NCI-H446 (cell line): Measurements from ENCODE around the gene DLK2.
A peak's percentile ranks its signal among the peaks of the same experiment; 100 is the strongest.
"Not testable (repeated sequence)": the region's sequence is repeated elsewhere in the genome, so short reads cannot be mapped to it uniquely, and the experiment has no call there.

Experiments used
- DNase-seq, 2 experiments: peaks; one replicate each; lab custom pipeline; 2025; lab: John Stamatoyannopoulos, UW

Gene DLK2

DNA sequence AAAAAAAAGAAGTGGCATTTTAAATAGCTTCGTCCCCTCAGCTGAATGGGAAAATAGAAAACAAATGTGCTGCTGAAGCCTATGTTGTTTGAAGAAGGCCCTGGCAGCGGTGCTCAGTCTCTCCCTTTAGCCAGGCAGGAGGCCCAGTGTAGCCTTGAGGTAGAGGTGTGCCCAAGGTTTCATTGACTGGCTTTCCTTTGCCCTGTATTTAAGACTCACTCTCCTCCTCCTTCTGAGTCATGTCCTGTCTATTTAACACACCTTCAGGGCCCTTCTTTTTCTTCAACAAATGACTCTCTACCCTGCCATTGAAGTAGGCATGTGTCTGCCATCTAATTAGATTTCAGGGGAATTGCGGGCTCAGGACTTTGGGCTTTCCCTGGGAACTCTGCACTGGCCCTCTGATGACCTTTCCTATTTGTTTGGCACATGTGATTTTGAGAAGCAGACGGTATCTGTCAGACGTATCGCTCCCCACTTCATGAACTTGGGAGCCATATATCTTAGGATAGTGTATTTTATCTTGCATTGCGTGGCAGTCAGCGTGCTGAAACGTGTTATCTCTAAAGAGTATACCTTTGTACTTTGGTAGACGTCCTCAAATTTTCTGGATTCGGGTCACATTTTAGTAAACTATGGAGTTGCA, 26.4 kb upstream of the DLK2 start:
- no peak for DNase-seq

DNA sequence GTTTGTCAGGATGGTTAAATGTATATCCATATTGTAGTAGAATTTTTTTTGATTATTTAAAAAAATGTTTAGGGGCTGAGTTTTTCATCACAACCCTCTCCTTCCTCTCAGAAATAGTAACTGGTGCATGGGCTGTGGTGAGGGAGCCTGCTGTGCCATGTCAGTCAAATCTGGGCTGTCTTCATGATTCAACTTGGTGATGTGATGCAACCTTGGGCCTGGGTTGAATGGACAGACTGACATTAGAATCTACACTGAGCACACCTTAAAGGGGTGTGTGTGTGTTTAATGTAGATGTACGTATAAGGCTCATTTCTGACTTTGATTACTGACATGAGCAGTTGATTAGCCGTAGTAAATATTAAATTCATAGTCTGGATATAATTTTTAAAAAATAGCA, 25.7 kb upstream of the DLK2 start:
- no peak for DNase-seq

DNA sequence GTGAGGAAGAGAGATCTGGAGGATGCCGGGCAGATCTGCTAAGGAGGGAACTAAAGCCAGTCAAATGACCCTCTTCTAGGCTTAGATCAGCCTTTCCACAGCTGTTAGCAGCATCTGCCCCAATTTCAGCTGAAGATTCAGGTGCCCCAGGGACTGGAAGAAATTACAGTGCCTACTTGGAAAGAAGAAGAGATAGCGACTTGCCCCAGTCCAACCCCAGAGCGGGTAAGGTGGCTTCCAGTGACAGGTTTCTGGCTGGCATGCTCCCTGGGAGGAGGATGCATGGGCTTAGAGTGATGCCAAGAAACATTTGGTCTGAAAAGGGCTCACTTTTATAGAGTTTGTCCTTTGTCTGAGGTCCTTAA, 22.6 kb upstream of the DLK2 start:
- DNase-seq: no peak

DNA sequence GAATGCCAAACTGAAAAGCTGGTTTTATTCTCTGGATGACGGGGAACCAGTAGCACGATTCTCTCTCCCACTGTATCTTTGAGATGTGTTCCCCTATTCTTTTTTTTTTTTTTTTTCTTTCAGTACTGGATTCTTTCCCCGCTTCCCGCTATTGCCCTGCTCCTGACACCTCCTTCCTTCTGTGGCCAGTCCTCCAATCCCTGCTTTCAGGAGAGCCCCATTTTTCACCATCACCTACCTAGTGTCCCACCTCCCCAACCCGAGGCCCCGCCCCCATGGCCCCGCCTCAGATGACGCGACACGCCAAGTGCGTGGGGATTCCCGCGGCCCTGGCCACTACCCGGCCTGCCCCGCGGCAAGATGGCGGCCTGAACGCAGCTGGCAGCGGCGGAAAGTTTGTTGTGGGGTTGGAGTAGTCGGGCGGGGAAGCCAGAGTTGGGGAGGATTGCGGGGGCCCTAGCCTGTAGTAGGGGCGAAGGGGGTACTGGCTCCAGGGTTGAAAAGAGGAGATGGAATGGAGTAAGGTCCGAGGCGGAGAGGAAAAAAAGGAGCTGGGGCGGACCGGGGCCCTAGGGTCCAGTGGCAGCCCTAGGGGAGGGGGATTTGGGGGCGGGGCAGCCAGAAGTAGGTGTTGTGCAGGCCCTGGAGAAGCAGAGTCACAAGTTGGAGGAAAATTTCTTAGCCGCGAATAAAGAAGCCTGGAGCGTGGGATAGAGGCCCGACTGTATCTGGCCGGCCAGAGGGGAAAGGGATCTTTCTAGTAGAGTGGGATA, 22.1 kb upstream of the DLK2 start, which contains the start of gene TJAP1:
Gene TJAP1 (plus strand): TSS at position 336 of the 773 bp plus-strand sequence. CDS start 21,432 bp downstream, outside the sequence.
- DNase-seq: peak; percentile 85 to 93

DNA sequence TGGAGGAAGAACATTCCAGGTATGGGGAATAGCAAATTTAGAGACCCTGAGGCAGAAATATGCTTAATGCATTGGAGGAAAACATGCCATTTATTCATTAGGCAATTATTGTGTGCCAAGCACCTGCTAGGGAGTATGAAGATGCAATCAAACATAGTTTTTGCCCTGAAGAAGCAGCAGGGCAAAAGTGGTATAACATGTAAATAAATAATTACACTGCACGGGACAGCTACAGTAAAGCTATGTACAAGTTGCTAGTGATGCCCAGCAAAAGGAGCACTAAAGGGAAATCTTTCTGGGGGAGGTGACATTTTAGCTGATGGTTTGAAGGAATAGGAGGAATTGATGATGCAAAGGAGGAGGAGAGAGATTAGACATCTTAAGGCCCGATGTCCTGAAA, 21.4 kb upstream of the DLK2 start:
- no peak for DNase-seq

DNA sequence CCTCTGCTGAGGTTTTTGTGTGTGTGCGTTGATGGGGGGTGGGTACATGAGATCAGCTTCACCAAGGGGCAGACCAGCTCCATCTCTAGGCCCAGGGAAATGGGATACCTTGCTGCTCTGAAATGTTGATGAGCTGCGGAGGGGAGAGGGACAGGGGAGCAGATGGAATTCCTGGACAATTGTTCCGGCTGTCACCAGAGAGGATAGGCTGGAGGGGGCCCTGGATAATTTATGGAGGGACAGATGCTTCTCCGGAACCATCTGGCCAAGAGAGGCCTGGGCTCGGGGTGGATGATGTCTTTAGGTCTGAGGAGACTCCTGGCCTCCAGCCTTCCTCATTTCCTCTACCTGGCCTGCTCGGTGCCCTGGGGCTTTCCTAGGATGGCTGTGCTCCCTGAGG, 20.2 kb upstream of the DLK2 start:
- DNase-seq: peak in 1 of 2 experiments; percentile 17

DNA sequence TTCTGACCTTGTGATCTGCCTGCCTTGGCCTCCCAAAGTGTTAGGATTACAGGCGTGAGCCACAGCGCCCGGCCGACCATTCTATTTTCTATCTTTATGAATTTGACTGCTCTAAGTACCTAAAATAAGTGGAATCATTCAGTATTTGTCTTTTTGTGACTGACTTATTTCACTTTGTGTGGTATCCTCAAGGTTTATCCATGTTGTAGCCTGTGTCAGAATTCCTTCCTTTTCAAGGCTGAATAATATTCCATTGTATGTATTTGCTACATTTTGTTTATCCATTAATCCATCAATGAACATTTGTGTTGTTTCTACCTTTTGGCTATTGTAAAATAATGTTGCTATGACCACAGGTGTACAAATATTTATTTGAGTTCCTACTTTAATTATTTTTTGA, 17.2 kb upstream of the DLK2 start:
- no peak for DNase-seq

DNA sequence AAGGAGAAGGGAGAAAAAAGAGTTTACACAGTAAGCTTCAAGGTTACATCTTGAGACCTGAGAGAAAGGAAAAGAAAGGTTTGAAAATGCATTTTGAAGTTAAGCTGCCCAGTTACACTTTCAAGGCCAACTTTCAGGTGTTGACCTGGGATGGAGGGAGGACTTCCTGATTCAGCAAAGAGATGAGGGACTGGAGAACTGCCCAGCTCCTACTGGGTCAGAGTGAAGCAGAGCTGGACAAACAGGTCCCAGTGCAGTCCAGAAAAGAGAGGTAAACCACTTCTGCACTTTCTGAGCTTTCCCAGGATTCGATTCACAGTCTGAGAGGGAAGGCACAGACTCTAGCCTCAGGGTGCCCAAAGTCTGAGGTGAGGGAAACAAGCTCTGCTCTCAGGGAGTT, 16.1 kb upstream of the DLK2 start:
- no peak for DNase-seq

DNA sequence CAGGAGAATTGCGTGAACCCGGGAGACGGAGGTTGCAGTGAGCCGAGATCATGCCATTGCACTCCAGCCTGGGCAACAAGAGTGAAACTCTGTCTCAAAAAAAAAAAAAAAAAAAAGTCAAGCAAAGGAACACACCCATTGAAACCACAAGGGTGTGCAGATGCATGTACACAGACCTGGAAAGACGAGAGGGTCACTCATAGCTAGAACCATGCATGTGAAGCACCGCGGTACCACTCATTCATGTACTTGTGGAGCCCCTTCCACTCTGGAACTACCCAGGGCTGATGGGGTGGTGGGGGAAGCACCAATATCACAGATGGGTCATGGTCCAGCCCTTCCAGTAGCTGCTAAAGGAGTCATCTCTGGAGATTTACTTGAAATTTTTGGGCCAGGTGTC, 14.6 kb upstream of the DLK2 start:
- DNase-seq: no peak

DNA sequence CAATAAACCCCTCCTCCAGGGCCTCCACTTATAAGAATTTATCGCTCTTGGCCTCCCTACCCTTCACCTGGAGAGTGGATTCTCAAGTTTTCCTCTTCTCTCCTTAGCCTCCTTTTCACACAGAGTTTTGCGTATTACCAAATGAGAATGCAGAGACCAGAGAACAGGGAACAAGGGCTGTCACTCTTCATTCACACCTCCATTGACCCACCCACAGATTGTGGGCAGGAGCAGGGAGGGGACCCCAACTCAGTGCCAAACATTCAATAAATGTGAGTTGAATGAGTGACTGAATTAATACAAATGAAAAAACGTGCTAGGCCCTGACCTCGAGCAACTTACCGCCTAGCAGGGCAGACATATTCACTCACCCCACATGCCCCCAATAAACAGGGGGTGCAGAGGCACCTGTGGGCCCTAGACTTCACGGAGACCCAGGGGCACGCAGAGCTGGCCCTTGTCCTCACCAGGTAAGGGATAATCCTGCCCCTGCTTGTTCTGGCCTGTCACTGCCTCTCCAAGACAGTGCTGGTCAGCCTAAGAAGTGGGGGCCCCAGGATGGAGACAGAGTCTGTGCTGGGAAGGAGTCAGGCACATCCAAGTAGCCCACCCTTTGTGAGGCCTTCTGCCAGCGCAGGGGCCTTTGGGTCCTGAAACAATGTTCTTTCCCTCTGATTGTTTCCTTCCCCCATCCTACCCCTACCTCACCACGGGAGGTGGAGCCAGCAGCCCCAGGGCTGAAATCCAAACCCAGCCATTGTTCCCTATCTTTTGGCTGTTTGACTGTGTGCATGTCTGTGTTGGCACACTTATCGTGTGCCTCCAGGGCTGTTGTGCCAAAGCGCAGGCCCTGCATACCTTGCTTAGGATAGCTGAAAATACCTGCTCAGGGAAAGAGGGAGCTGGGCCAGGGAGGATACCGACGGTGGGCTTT, 13.7 kb upstream of the DLK2 start:
- no peak for DNase-seq

DNA sequence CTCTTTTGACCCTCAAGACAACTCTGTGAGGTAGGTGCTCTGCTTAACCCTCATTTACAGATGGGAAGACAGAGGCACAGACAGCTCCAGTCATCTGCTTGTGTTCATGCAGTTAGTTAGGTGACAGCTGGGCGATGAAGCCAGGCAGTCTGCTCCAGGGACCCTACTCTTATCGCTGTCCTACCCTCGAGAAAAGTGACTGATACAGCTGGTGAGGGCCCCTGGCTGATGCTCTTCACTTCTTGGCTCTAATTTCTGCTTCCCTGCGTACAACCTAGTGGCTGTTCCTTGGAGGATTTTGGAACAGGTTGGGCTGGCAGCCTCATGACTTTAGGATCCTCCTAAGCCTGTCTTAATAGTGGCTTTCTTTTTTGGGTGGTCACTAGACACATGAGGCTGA, 12.9 kb upstream of the DLK2 start:
- no peak for DNase-seq

DNA sequence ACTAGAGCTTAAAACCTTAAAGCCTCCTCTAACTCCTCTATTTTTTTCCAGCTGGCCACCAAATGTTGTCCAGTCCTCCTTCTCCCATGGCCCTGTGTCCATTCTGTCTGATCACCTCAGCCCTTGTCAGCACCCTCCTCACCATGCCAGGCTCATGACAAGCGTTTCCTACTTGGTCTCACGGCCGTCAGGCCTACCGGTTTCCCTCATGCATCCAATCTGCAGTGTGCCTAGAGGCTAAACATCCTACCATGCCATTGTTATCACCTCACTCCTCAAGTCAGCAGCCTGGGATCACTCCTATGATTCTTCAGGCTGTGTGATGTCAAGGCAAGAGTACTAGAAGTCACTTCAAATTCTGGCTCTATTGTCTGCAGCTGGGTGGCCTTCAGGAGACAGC, 12.4 kb upstream of the DLK2 start:
- no peak for DNase-seq

DNA sequence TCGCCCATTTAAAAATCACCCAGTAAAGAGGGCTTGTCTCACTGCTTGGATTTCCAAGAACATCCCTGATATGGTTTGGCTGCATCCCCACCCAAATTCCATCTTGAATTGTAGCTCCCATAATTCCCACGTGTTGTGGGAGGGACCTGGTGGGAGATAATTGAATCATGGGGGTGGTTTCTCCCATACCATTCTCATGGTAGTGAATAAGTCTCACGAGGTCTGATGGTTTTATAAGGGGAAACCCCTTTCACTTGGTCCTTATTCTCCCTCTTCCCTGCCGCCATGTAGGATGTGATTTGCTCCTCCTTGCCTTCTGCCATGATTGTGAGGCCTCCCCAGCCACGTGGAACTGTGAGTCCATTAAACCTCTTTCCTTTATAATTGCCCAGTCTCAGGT, 11.9 kb upstream of the DLK2 start:
- not testable (repeated sequence) for DNase-seq

DNA sequence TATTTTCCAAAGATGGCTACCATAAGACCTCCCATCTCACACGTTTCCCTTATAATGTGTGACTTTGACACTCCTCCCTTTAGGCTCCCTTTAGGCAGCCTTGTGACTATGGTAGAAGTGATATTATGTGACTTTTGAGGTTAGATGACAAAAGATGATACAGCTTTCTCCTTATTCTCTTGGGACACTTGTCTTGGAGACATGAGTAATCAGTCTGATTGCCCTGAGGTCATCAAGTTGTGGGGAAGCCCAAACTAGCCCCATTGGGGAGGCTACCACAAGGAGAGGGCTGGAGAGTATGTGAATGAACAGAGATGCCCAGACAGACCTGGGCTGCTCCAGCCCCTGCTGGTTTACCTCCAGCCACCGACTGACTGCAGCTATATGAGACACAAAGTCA, 10.6 kb upstream of the DLK2 start:
- DNase-seq: no peak

DNA sequence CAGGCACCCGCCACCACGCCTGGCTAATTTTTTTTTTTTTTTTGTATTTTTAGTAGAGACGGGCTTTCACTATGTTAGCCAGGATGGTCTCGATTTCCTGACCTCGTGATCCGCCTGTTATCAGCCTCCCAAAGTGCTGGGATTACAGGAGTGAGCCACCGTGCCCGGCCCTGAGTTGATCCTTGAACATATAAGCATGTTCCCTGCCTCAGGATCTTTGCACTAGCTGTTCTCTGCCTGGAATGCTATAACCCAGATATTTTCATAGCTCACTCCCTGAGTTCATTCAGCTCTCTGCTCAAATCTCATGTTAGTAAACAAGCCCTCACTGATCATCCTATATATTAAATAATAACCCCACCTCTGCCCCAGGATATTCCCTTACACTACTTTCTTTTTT, 9.0 kb upstream of the DLK2 start:
- DNase-seq: no peak

DNA sequence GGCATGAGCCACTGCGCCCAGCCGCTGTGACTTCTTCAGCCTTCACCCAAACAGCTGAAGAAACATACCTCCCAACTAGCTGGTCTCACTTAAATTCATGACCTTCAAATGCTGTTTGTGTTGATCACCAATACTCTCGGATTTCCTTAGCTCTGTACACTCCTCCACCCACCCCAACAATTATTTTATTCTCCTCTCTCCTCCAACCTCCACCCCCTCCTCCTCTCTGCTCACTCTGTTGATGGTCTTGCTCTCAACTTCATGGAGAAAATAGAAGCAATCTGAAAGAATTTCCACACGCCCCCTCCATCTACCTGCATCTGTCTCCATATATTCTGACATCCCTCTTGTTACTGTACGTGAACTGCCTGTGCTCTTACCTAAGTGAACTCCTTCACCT, 6.6 kb upstream of the DLK2 start:
- no peak for DNase-seq

DNA sequence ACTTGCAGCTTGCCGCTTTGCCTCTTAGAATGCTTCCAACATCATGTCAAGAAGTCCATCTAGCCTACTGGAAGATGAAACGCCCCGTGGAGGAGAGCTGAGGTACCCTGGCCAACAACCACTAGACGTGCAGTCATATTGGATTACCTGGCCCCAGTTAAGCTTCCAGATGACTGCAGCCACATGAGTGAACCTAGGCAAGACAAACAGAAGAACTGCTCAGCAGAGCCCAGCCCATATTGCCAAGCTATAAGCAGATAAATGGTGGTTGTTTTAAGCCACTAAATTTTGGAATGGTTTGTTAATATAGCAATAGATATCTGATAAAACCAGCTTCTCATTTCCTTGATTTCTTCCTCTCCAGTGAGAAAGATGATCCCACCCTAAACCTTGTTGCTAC, 4.7 kb upstream of the DLK2 start:
- no peak for DNase-seq

DNA sequence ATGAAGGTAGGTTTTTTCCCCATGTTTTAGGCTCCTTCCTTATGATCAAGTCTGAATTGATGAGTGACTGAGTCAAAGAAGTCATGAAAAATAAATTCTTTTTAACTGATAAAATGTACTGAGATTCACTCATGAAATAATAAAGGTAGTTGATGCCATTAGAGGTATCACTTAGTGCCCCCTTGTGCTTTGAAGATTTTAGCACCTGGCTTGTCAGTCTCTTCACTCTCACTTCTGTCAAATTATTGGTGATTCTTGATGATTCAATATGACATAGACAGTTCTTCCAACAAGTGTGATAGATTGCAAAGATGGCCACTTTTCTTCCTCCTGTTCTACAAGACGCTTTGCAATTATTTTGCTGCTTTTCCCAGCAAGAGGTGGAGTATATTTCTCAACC, 4.2 kb upstream of the DLK2 start:
- no peak for DNase-seq

DNA sequence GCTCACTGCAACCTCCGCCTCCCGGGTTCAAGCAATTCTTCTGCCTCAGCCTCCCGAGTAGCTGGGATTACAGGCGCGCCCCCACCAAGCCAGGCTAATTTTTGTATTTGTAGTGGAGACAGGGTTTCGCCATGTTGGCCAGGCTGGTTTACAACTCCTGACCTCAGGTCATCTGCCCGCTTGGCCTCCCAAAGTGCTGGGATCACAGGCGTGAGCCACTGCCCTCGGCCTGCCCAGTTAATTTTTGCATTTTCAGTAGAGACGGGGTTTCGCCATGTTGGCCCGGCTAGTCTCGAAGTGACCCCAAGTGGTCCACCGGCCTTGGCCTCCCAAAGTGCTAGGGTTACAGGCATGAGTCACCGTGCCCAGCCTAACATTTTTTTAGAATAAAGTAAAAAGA, 2.8 kb upstream of the DLK2 start:
- not testable (repeated sequence) for DNase-seq

DNA sequence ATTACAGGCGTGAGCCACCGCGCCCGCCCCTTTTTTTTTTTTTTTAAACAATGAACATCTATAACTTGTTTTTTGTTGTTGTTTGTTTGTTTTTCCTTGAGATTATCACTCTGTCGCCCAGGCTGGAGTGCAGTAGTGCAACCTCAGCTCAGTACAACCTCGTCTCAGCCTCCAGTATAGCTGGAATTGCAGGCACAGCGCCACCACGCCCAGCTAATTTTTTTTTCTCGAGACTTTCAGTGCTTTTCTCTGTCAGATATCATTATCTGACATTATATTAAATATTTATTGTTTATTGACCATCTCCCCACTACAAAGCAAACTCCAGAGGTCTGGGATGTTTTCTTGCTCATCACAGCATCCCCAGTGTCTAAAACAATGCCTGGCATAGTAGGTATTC, 2.3 kb upstream of the DLK2 start:
- DNase-seq: no peak

DNA sequence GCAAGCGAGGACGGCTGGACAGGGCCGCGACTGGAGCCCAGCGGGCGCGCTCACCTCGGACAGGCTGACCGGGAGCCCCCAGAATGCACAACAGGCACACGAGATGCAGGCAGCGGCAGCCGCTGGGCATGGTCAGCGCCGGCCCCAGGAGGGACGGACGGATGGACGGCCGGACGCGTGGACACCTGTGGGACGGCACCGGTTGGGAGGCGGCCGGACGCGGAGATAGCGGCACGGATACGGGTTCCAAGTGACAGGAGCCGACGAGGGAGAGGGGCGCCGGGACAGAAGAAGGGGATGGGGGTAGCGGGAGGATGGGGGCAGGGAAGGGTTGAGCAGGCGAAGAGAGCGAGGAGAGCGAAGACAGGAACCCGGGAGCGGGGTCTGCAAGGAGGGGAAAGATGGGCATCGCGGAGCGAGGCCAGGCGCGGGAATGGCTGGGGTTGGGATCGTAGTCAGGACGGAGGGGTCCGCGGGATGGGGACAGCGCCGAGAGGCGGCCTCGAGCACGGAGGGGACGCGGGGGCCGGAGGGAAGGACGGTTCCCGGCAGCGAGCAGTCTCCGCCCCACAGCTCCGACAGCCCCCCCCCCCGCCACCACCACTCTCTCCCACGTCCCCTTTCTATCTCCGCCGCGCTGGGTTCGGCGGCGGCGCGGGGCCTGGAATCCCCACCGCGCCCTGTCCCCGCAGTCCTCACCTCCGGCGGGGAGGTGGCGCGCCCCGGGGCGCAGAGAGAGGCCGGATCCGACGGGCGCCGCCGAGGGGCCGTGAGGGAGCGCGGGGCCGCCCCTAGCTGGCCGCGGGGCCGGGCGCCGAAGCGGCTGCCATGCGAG, 435 bp downstream of the DLK2 start:
- peak in 1 of 2 experiments; percentile 18 for DNase-seq

DNA sequence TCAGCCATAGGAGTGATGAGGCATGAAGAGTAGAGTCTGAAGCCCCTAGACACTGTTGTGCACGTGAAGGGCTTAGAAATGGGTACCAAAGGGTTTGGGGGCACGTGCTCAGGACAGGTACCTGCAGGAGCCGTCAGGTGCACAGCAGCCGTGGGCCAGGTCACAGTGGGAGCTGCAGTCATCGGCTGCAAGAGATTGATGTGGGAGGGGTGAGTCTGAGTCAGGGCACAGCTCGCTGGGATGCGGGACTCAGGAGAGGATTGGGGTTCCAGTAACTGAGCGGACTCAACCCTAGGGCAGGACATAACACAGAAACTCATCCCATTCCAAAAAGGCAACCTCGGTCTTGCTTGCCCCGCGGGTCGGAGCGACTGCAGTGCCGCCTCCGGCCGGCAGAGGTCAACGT, 1.1 kb downstream of the DLK2 start:
- peak in 1 of 2 experiments; percentile 77 for DNase-seq
